ENCODE measurements around the gene PKNOX2. TPM values are rescaled to one million over a fixed set of nuclear protein-coding genes. Genes with fewer than 3 reads are reported as not detected.

Gene PKNOX2
- total RNA-seq, 3 donors from 2014 or later (not counting 1 experiment from before 2014, with no cell fraction given), result not detected

DNA sequence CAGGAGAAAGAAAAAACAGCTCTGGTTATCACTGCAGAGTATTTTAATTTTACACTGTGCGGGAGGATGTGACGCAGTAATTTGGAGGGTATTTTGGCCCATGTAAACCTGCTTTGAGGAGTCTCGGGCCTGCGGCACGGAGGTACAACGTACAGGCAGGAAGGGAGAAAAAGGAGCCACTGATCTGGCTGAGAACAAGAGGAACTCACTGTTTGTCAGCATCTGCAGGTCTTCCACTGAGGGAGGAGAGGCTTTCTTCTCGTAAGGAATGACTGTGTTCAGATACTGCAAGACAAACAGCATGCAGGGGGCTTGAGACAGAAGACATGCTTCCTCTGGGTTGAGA is 287.5 kb downstream of the PKNOX2 start:
- Histone ChIP-seq H3K4me3 (ENCODE audit: low read length) (no peak overlapping the region), H3K27ac (ENCODE audit: low read length) (no peak overlapping the region), H3K27me3 (ENCODE audit: control insufficient read depth, insufficient read depth, low read length) (no peaks in the 10 kb centered on the region), H3K36me3 (ENCODE audit: control insufficient read depth, insufficient read depth, low read length) (no peaks in the 10 kb centered on the region), H3K4me1 (ENCODE audit: control insufficient read depth, insufficient read depth, low read length) (no peaks in the 10 kb centered on the region), H3K9me3 (ENCODE audit: control insufficient read depth, insufficient read depth, low read length) (no peaks in the 10 kb centered on the region)
- H3K36me3 Mint-ChIP-seq, result peaks cover 2% of the 10 kb centered on the region
- no peaks in the 10 kb centered on the region for H3K27me3 Mint-ChIP-seq (ENCODE audit: low read depth in 2 of 2)
- DNase-seq, result no peak
- H3K27ac Mint-ChIP-seq, result no peak overlapping the region
- TF ChIP-seq, protein P1, sequence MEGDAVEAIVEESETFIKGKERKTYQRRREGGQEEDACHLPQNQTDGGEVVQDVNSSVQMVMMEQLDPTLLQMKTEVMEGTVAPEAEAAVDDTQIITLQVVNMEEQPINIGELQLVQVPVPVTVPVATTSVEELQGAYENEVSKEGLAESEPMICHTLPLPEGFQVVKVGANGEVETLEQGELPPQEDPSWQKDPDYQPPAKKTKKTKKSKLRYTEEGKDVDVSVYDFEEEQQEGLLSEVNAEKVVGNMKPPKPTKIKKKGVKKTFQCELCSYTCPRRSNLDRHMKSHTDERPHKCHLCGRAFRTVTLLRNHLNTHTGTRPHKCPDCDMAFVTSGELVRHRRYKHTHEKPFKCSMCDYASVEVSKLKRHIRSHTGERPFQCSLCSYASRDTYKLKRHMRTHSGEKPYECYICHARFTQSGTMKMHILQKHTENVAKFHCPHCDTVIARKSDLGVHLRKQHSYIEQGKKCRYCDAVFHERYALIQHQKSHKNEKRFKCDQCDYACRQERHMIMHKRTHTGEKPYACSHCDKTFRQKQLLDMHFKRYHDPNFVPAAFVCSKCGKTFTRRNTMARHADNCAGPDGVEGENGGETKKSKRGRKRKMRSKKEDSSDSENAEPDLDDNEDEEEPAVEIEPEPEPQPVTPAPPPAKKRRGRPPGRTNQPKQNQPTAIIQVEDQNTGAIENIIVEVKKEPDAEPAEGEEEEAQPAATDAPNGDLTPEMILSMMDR (IDR thresholded peaks at IDR 0.05), result no peak
- H3K4me3 Mint-ChIP-seq, result no peak overlapping the region
- intact Hi-C loops (cut with micrococcal nuclease), result no loop called here
- peaks cover 4 to 5% of the 10 kb centered on the region in 2 donors for H3K4me1 Mint-ChIP-seq
- ATAC-seq, result no peak
- H3K9me3 Mint-ChIP-seq, result no peaks in the 10 kb centered on the region
- WGBS (ENCODE audit: insufficient coverage), result 96% methylated on average over 7 of the region's 7 CpGs

GRCh38 chr11:125454047-125454446 is 289.5 kb downstream of the PKNOX2 start:
- Mint-ChIP-seq H3K27ac (no peak overlapping the region), H3K9me3 (no peaks in the 10 kb centered on the region), H3K27me3 (ENCODE audit: low read depth in 2 of 2) (no peaks in the 10 kb centered on the region), H3K4me1 (peaks cover 4 to 5% of the 10 kb centered on the region in 2 donors), H3K36me3 (peaks cover 6% of the 10 kb centered on the region), H3K4me3 (no peak overlapping the region)
- TF ChIP-seq, protein P1 (IDR thresholded peaks at IDR 0.05), result no peak
- Histone ChIP-seq H3K9me3 (ENCODE audit: control insufficient read depth, insufficient read depth, low read length) (no peaks in the 10 kb centered on the region), H3K27ac (ENCODE audit: low read length) (no peak overlapping the region), H3K36me3 (ENCODE audit: control insufficient read depth, insufficient read depth, low read length) (no peaks in the 10 kb centered on the region), H3K27me3 (ENCODE audit: control insufficient read depth, insufficient read depth, low read length) (no peaks in the 10 kb centered on the region), H3K4me3 (ENCODE audit: low read length) (no peak overlapping the region), H3K4me1 (ENCODE audit: control insufficient read depth, insufficient read depth, low read length) (no peaks in the 10 kb centered on the region)
- DNase-seq (no peak), ATAC-seq (no peak)
- WGBS (ENCODE audit: insufficient coverage), result 92% methylated on average over 6 of the region's 6 CpGs
- intact Hi-C loops (cut with micrococcal nuclease), result no loop called here

DNA sequence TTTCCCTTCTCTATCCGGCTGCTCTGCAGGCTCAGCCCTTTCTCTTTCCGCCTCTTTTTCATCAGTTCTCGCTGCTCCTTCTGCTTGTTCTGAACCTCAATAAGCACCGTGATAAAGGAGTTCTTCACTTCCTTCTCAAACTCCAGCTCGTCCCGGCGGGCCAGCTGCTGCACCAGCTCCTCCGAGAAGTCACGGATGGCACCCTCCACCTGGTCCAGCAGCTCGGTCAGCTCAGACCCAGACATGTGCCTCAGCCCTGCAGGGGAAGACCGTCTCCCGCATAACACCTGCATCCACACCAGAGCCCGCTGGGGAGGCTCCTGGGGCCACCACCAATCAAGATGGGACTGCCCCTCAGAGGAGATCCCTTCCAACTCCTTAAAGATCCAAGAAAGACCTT is 291.3 kb downstream of the PKNOX2 start:
- no peaks in the 10 kb centered on the region for H3K9me3 ChIP-seq (ENCODE audit: control insufficient read depth, insufficient read depth, low read length)
- H3K36me3 ChIP-seq (ENCODE audit: control insufficient read depth, insufficient read depth, low read length), result no peaks in the 10 kb centered on the region
- TF ChIP-seq, protein P1 (IDR thresholded peaks at IDR 0.05), result no peak
- H3K4me3 Mint-ChIP-seq, result no peak overlapping the region
- H3K4me1 ChIP-seq (ENCODE audit: control insufficient read depth, insufficient read depth, low read length), result no peaks in the 10 kb centered on the region
- no peak overlapping the region for H3K27ac ChIP-seq (ENCODE audit: low read length)
- WGBS (ENCODE audit: insufficient coverage), result 88% methylated on average over 13 of the region's 13 CpGs
- no peaks in the 10 kb centered on the region for H3K27me3 Mint-ChIP-seq (ENCODE audit: low read depth in 2 of 2)
- no peak overlapping the region for H3K27ac Mint-ChIP-seq
- peaks cover 6% of the 10 kb centered on the region for H3K36me3 Mint-ChIP-seq
- H3K9me3 Mint-ChIP-seq, result no peaks in the 10 kb centered on the region
- ATAC-seq (no peak), DNase-seq (no peak)
- intact Hi-C loops (cut with micrococcal nuclease), result no loop called here
- no peaks in the 10 kb centered on the region for H3K27me3 ChIP-seq (ENCODE audit: control insufficient read depth, insufficient read depth, low read length)
- H3K4me1 Mint-ChIP-seq, result peaks cover 4 to 5% of the 10 kb centered on the region in 2 donors
- H3K4me3 ChIP-seq (ENCODE audit: low read length), result no peak overlapping the region

GRCh38 chr11:125457814-125458343 is 293.3 kb downstream of the PKNOX2 start:
- Mint-ChIP-seq H3K4me1 (no peaks in the 10 kb centered on the region), H3K36me3 (peaks cover 6% of the 10 kb centered on the region), H3K4me3 (no peak overlapping the region), H3K27ac (no peak overlapping the region), H3K27me3 (ENCODE audit: low read depth in 2 of 2) (no peaks in the 10 kb centered on the region), H3K9me3 (no peaks in the 10 kb centered on the region)
- Histone ChIP-seq H3K27me3 (ENCODE audit: control insufficient read depth, insufficient read depth, low read length) (no peaks in the 10 kb centered on the region), H3K36me3 (ENCODE audit: control insufficient read depth, insufficient read depth, low read length) (no peaks in the 10 kb centered on the region), H3K27ac (ENCODE audit: low read length) (no peak overlapping the region), H3K4me1 (ENCODE audit: control insufficient read depth, insufficient read depth, low read length) (no peaks in the 10 kb centered on the region), H3K9me3 (ENCODE audit: control insufficient read depth, insufficient read depth, low read length) (no peaks in the 10 kb centered on the region), H3K4me3 (ENCODE audit: low read length) (no peak overlapping the region)
- 97% methylated on average over 12 of the region's 12 CpGs for WGBS (ENCODE audit: insufficient coverage)
- ATAC-seq (no peak), DNase-seq (no peak)
- intact Hi-C loops (cut with micrococcal nuclease), result no loop called here
- TF ChIP-seq, protein P1 (IDR thresholded peaks at IDR 0.05), result no peak

Data from natural killer cell (primary cell).